ENCODE measurements around the gene RBMY1F. TPM values are rescaled to one million over a fixed set of nuclear protein-coding genes. Genes with fewer than 3 reads are reported as not detected.
"Not testable (repeated sequence)": the region's sequence is repeated elsewhere in the genome, so short reads cannot be mapped to it uniquely, and the experiment has no call there.

RBMY1F gene
- not detected for total RNA-seq

- H3K9me3 ChIP-seq; H3K27me3 ChIP-seq; H3K4me1 ChIP-seq; DNase-seq; H3K4me3 ChIP-seq; H3K36me3 ChIP-seq; H3K27ac ChIP-seq; intact Hi-C loops (cut with DNase I; ENCODE audit: low total_unique reads): not testable (repeated sequence)
Observed at GRCh38 chrY:22182823-22183222, at the start of gene RBMY1F. Gene RBMY1F, minus strand, starts transcription at chrY:22182923. Its CDS starts 1,954 bp downstream, at chrY:22180969.

- H3K27ac ChIP-seq; H3K36me3 ChIP-seq; DNase-seq; H3K9me3 ChIP-seq; intact Hi-C loops (cut with DNase I; ENCODE audit: low total_unique reads); H3K27me3 ChIP-seq; H3K4me3 ChIP-seq; H3K4me1 ChIP-seq: not testable (repeated sequence)
Observed at GRCh38 chrY:22151144-22151543, 31.6 kb downstream of the RBMY1F start.

DNA sequence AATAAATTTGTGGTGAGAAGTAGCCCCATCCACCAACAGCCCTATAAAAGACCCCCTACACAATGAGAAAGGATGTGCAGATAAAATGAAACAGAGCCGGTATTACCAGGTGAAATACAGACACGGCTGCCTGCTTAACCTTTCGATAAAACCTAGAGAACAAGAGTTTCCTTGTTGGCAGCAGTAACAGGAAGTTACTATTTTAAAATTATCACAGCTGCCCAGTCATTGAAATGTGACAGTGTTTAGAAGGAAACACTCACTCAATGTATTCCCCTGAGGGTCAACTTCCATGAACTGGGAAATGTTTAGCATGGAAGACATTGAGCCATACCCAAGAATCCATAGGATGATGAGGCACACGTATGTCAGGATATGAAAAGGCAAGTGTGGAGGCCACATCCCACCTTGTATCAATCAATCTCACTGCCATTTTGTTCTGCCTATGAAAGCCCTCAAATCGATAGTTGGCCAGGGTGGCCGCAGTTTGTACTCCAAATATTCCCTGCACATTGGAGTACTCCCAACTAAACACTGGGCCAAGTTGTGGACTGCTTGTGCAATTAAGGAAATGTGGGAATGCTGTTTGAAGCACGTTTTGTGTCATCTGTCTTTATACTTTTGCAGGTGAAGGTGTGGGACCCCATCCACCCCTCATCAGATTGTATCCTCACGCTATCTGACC, 41.6 kb downstream of the RBMY1F start:
- DNase-seq; H3K4me1 ChIP-seq; intact Hi-C loops (cut with DNase I; ENCODE audit: low total_unique reads); H3K27ac ChIP-seq; H3K9me3 ChIP-seq; H3K27me3 ChIP-seq; H3K4me3 ChIP-seq; H3K36me3 ChIP-seq: not testable (repeated sequence)

- intact Hi-C loops (cut with DNase I; ENCODE audit: low total_unique reads); H3K27me3 ChIP-seq; H3K9me3 ChIP-seq; H3K36me3 ChIP-seq; H3K4me3 ChIP-seq; H3K4me1 ChIP-seq; H3K27ac ChIP-seq; DNase-seq: not testable (repeated sequence)
Observed at GRCh38 chrY:22134719-22135118, 48.0 kb downstream of the RBMY1F start.

DNA sequence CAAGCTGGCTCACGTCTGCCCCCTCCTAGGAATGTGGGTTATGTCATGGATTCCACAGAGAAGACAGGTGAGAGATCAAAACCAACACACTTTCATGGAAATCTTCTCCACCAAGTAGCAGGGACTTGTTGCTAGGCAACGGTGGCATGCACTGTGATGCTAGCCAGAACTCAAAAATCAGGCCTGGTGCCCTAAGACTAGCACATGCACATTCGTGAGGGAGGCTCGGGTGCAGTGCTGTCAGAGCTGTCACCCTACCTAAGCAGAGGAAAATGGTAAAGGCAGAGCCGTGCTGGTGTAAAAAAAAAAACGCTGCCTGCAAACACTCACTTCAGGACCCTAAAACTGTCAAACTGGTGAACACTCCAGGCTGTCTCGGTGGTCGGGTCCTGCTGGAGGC, 52.2 kb downstream of the RBMY1F start:
- H3K9me3 ChIP-seq; intact Hi-C loops (cut with DNase I; ENCODE audit: low total_unique reads); H3K27ac ChIP-seq; DNase-seq; H3K4me3 ChIP-seq; H3K4me1 ChIP-seq; H3K36me3 ChIP-seq; H3K27me3 ChIP-seq: not testable (repeated sequence)

Other genes starting within 250 kb of the RBMY1F start
- gene RBMY1J, start 220.5 kb upstream of the RBMY1F start, total RNA-seq, result not detected